NT2/D1 (cell line): ENCODE results near the gene SFRP5.

Experiments
- YY1 ChIP-seq: IDR thresholded peaks from 2 replicates; pipeline ENCODE4 v1.6.1; 2011; ENCODE audit not compliant: insufficient read length, insufficient read depth
- ZNF274 ChIP-seq: IDR thresholded peaks from 2 replicates; pipeline ENCODE4 v1.6.1; 2011; ENCODE audit warnings: mild to moderate bottlenecking, low read depth, low read length

DNA sequence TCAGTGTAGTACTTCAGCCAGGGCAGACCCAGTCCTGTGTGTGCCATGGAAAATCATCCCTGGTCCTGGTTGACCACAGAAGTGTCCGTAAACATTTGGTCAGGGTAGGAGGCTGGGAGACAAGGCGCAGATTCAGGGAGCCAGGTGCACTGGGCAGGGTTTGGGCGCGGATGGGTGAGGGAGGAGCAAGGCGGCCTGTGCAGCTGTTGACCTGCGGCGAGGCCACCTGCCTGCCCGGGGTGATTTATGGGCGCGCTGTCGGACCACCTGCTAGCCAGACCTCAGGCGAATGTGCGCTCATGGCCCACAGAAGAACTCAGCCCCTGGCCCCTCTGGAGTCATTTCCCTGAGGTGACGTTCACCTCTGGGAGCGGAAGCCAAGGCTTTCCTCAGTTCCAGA lies 6.6 kb downstream of the SFRP5 start:
- TF ChIP-seq YY1 (no peak), ZNF274 (no peak)
